Measurements from ENCODE around the gene C15orf61.

Gene C15orf61

DNA sequence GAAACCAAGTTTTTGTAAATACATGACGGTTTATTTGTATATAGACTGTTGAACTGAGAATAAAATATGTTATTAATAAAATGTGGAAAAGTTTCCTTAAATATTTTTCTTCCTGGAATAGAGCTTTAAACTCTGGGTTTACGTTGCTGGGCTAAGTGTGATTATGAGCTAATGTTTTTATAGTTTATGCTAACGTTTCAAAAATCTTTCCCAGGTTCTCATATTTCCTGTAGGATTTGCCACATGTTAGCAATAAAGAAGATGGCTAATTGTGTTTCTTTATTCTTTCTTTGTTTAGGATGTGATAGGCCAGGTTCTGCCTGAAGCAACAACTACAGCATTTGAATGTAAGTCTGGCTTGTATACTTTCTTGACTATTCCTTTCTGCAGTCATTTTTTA is 28.8 kb downstream of the C15orf61 start:
- DNase-seq (ENCODE audit: low read depth in 3 of 3) = no peak

DNA sequence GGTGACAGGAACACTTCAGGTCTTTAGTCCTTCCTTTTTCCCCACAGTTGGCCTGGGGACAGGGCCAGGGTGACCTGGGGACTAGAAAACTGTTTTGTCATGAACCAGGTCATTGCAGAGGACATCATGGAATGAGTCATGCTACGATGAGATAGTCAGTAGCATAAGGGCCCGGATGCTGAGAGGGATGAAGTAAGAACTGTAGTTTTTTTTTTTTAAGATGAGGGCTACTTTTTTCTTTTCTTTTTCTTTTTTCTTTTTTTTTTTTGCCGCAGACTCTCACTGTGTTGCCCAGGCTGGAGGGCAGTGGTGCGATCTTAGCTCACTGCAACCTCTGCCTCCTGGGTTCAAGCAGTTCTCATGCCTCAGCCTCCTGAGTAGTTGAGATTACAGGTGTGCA is 29.6 kb downstream of the C15orf61 start:
- no peak for DNase-seq (ENCODE audit: low read depth in 3 of 3)

DNA sequence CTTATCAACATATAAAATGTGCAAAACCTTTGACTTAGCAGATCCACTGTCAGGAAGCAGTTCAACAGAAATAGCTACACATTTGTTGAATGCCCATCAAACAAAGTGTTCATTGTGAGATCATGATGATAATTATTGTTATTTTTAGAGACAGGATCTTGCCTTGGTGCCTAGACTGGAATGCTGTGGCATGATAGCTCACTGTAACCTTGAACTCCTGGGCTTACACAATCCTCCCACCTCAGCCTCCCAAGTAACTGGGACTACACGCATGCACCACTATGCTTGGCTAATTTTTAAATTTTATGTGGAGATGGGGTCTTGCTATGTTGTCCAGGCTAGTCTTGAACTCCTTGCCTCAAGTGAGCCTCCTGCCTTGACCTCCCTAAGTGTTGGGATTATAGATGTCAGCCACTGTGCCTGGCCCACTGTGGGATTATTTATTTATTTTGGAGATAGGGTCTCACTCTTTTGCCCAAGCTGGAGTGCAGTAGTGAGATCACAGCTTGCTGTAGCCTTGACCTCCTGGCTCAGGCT is 30.3 kb downstream of the C15orf61 start:
- no peak for DNase-seq (ENCODE audit: low read depth in 3 of 3)

DNA sequence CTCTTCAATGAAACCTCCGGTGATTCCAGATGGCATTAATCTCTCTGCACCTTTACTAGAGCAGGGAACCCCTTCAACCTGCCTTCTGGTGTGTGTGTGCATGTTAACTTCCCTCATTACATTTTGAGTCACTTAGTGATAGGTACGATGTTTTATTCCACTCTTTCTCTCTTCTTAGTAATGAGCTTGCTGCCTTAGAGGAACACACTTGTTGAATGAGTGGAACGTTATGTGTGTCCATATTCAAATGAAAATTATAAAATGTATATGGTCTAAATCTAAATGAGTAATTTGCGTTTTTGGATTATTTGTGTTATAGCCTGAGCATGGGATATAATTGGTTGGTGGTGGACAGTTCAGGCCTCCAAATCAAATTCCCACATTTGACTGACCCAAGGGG is 33.6 kb downstream of the C15orf61 start:
- DNase-seq (ENCODE audit: low read depth in 3 of 3) = no peak

DNA sequence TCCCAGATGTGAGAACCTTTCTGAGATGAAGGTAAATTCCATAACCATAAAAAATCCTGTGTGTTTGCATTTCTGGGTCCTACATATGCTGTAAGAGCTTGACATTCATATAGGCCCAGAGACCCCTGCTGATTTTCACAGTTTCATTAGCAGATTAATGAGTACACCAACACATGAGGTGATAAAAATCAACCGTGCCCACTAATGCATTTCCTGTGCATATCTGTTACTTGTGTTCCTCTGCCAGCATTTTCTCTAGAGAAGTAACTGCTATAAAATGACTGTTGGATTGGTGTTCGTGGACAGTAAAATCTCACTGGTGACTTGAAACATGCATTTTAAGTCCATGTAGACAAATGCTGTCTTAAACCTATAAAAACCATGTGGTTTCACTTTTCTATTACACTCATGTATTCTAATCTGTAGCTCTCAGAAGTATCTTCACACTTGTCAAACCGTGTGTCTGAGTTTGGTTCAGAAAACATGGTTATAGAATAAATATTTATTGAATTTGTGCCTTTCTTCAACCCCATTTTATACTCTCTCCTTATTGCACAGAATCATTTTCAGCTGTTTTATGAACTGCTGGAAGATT is 36.1 kb downstream of the C15orf61 start:
- no peak for DNase-seq (ENCODE audit: low read depth in 3 of 3)

DNA sequence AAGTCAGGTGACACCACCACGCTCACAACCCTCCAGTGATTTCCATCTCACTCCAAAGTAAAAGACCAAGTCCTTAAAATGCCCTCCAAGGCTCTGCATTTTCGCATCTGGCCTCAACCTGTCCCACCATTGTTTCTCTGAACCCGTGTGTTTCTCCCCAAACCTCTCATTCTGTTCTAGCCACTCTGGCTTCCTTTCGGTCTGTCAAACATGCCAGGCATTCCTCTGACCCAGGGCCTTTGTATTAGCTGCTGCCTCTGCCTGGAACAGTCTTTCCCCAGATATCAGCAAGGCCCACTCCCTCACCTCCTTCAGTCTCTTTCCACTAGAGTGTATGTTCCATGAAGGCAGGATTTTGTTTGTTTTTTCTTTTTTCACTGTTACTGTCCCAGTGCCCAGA is 37.6 kb downstream of the C15orf61 start:
- no peak for DNase-seq (ENCODE audit: low read depth in 3 of 3)

DNA sequence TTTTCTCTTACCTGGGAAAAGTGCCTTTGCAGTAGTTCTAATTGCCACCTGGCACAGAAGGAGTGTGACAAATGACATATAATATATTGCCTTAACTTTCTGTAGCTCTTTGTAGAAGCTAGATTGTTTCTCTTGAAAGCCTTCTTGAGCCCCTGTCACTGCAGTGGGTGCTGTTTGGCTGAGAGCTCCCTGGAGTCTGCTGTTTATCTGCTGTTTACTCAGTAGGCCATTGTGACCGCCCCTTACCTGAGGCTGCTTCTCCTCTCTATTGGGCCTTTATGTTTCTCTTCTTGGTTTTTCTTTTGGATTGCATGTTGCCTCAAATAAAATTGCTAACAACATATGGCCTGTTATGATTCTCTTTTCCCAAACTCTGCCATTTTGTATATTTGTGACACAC is 38.2 kb downstream of the C15orf61 start:
- DNase-seq (ENCODE audit: low read depth in 3 of 3) = no peak

DNA sequence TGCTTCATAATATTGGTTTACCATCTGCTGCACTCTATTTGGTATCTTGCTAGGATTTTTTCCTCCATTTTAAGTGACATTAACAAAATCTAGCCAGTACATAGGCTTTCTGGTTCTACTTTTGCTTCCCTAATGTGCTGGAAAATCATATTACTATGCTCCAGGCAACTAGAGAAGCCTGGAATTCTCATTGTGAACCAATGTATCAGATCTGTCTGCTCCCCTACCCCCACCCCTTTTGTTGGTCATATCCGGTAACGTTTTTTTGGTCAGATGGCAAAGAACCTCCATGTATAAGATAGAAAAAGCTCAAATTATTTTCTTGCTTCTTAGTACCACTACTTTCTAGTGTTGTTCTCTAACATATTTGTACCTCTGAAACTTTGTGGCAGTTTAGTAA is 38.6 kb downstream of the C15orf61 start:
- DNase-seq (ENCODE audit: low read depth in 3 of 3) = no peak

DNA sequence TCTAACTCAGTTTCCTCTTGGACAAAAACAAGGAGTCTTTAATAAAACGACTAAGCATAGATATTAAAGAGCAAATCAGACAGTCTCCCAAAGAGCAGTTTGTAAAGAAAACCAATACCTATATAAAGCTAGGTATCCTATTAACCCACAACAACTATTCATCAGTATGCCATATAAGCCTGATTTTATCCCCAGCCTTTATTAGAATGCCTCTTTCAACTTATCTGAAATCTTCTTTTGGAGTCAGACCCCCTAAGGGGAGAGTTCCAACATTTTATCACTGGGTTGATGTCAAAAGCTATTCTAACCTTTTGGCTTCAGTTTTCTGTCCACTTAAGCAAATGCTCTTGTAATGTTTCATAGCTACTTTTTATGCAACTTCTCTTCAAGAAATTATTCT is 39.4 kb downstream of the C15orf61 start:
- no peak for DNase-seq (ENCODE audit: low read depth in 3 of 3)

DNA sequence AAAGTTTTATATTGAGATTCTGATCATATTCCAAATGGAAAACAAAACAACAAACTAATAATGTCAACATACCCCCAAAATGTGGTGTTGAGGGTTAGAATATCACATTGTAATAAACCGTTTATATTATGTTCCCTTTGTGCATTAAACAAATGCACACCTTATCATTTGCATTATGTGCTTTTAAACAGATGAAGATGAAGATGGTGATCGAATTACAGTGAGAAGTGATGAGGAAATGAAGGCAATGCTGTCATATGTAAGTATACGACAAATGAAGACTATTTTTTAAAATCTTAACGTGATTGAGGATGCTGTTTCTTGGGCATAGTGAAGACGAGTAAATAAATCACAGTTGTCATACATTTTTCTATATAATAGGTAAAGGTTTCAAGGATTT is 42.2 kb downstream of the C15orf61 start:
- no peak for DNase-seq (ENCODE audit: low read depth in 3 of 3)

DNA sequence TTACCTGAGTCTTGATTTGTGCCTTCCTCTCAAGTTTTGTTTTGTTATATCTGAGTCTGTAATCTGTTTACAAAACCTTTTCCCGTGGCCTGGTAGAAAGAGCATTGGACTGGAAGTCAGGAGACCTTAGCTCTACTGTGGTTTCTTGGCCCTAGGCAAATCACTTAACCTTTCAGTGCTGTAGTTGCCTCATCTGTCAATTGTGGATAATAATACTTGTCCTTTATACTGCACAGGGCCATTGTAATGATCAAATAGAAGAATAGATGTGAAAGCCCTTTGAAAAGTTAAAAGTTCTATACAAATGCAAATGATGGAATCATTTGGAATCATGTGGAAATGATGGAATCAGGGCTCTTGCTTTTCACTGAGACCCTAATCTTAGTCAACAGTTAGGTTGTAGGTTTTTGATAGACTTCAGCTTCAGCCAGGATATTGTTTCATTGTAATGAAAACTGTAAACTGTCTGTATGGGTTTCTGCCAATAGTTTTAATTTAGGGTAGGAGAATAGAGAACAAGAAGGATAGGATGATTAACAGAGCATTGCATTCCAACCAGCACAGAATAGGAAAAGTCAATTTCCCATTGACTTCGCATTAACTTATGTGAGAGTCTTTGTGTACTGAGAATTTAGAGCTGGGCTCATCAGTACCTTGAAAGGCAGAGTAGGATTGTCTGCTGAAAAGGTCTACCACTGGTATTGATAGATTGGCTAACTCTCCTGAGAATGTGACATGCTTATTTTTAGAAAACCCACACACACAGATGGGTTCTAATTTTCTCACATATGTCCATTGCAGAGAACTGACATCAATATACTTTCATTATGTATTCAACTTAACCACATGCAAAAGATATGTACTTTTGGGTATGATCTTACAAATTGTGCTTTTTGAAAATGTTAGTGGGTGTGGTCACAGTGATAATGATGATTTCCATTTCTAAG is 43.4 kb downstream of the C15orf61 start:
- DNase-seq (ENCODE audit: low read depth in 3 of 3) = no peak

DNA sequence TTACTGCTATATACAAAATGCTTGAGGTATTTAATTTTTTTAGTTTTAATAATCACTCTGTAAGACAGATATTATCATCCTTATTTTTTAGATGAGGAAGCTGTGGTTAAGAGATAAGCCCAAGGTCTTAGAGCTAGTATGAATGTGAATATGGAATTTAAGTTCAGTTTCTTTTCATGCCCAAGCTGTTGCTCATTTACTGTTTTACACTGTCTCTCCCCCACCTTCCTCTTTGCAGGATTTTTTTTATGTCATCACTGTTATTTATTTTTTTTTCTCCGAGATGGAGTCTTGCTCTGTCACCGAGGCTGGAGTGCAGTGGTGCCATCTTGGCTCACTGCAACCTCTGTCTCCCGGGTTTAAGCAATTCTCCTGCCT is 44.0 kb downstream of the C15orf61 start:
- no peak for DNase-seq (ENCODE audit: low read depth in 3 of 3)

DNA sequence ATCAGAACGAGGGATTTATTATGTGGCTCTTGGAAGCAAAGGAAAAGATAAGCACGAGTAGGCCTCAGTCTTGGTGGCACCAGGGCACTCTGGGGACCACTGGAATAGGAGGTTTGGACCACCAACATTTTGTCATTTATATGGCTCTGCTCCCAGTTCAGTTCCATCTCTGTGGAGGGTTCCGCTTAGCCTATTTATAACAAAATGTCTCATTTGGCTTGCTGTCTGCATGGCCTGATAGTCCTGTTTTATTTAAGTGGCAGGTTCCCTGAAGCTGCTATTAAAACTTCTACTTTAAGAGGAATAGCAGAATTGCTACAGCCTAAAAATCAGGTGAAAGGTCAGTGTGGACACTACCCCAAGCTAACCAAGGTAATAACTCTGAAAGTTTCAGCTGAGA is 48.7 kb downstream of the C15orf61 start:
- no peak for DNase-seq (ENCODE audit: low read depth in 3 of 3)

DNA sequence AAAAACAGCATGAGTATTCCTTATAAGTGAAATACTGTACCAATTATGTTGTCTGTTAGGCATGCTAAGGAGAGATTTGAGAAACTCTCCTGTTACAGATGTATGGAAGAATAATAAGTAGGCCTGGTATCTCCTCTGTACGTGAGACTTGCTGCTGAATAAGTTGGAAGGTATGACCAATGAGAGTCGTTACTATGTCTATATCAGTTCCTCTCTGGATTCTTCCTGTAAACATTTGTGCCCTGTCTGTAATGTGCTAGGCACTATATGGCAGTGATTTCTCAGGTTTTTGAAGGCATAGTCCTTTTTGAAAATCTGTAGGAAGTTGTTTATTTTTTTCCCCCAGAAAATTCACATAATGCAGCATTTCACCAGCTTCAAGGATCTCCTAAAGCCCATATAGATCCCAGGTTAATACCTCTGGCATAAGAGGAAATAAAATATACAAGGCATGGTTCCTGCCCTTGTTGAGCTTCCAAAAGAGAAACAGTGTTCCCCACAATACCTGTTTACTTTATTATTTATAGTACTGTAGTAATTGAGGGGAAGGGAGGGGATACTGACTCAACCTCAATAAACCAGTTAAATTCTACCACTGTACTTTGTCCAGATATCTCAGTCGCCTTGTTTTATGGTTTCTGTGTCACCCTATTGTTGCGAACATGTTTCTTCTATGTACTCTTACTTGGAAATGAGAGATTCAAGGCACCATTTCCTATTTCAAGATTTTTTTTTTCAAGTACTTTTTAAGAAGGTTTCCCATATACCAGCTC is 50.1 kb downstream of the C15orf61 start:
- no peak for DNase-seq (ENCODE audit: low read depth in 3 of 3)

DNA sequence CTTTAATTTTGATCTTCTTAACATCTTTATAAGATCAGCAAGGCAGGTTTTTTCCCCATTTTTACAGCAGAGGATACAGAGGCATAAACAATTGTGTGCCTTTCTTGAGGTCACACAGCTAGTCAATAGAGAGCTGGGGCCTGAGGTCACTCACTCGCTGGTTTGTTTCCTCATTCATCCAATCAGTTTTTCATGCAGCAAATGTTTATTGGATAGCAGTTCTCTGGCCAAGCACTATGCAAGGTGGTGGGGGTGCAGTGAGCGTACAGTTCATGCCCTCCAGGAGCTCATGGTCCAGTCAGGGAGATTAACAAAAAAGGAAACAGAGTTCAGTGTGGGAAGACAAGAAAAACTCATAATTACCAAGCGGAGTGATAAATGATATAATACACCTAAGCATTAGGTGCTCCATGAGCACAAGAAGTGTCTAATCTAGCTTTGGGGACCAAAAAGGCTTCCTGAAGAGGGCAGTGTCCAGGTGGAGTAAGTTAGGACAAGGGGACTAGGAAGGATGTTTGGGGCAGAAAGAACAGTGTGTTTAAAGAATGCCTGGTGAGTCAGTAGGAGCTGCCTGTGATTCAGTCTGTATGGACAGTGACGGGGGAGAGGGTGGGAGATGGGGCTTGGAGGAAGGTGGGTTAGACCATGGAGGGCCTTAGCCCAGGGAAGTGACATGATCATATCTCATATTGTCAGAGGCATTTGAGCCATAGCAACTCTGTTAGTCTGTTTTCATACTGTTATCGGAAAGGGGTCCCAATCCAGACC is 50.9 kb downstream of the C15orf61 start:
- DNase-seq (ENCODE audit: low read depth in 3 of 3) = no peak

DNA sequence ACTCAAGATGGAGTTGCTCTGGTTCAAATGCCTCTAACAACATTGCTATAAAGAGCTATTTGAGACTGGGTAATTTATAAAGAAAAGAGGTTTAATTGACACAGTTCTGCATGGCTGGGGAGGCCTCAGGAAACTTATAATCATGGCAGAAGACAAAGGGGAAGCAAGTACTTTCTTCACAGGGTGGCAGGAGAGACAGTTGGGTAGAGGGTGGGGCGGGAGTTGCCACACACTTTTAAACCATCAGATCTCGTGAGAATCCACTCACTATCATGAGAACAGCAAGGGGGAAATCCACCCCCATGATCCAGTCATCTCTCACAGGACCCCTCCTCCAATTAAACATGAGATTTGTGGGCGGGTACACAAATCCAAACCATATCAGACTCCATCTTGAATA is 52.3 kb downstream of the C15orf61 start:
- no peak for DNase-seq (ENCODE audit: low read depth in 3 of 3)

DNA sequence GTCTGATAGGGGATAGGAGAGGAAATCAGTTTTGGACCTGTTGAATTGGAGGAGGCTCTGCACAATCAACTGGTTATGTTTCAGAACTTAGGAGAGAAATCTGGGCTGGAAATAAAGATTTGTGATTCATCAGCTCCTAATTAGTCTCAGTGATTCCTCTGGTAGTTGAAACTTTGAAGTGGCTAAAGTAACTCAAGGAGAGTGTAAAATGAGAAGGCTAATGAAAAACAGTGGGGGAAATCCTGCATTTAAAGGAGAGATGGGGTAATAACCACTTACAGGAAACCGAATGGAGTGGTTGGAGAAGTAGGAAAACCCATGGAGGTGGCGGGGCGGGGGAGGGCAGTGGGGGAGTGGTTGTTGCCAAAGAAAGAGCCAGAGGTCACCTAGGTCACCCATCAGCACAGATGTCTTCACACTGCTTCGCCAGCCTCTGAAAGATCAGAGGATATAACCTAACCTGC is 54.1 kb downstream of the C15orf61 start:
- DNase-seq (ENCODE audit: low read depth in 3 of 3) = no peak

DNA sequence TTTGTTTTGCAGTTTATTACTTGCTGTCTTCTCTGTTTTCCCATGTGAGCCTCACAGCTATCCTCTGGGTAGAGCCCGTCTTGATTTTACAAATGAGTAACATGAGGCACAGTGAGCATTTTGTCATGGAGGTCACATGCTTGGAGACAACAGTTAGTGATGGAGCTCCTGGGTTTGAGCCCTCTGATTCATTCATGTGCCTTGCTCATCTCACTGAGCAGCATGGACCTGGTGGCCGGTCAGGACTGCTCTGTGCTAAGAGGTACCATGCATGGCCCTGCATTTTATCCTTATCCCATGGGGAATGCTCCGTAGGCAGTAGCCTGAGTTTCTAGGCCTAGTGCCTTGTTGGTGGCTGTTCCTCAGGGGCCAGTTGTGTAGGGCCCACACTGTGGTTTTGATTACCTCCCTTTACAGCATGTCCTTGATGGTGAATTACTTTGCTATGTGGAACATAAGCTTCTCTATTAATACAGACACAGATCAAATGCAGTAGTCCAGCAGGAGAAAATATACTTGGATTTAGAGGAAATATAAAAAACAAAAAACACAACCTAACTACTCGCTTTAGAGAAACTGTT is 57.2 kb downstream of the C15orf61 start:
- no peak for DNase-seq (ENCODE audit: low read depth in 3 of 3)

DNA sequence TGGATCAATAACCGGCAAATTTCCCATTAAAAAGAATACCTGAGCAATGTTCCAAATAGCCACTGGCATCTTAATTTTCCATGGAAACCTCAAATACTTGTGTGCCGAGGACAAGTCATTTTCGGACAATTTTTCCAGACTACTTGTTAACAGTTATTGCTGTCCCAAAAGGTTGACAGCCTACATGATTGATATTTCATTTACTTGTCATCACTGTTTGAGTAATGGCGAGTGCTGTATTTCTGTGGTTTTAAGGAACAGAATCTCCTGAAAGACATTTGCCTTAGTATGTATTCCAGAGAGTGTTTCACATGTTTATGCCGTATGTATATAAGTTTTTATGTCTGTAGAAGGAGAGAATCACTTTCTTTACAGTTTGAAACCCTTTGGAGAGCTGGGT is 58.2 kb downstream of the C15orf61 start:
- no peak for DNase-seq (ENCODE audit: low read depth in 3 of 3)
